H1 (cell line): ENCODE results near the gene RPA3. TPM values are rescaled to one million over a fixed set of nuclear protein-coding genes. Genes with fewer than 3 reads are reported as not detected.

Source experiments
- CTCF ChIA-PET: fragments of 300-600 bp; sonication (Branson Sonifier 250); formaldehyde crosslinking; loops from one replicate; lab custom pipeline; 2021; ENCODE audit not compliant: partially characterized antibody; lab: Charles Lee
- POLR2A ChIA-PET: fragments of 300-600 bp; sonication (Branson Sonifier 250); formaldehyde crosslinking; loops from one replicate; lab custom pipeline; 2021; ENCODE audit warnings: inconsistent platforms; ENCODE audit not compliant: partially characterized antibody; lab: Charles Lee
- DNase-seq, 2 experiments: peaks; one replicate each; pipeline versions ENCODE4 v3.0.0 to v3.0.0-alpha.2; 2010 to 2022; ENCODE audit warnings: low spot score in 2 of 2, low read depth in 1 of 2, mixed read lengths in 1 of 2
- FAIRE-seq: peaks from 2 replicates; lab custom pipeline; 2011; peaks lifted over from hg19 to GRCh38; lab: Jason Lieb, UNC
- H2AFZ ChIP-seq: 2 replicates; pipeline ENCODE4 v1.8.1; 2012; ENCODE audit warnings: low read length, inconsistent platforms
- H2AK5ac ChIP-seq: 2 replicates; pipeline ENCODE4 v1.6.1; 2013; ENCODE audit warnings: low read depth, low read length
- H2BK120ac ChIP-seq: replicated peaks from 2 replicates; pipeline ENCODE3; 2013; ENCODE audit warnings: low read depth, low read length, inconsistent platforms
- H2BK12ac ChIP-seq: 2 replicates; pipeline ENCODE4 v1.6.1; 2013; ENCODE audit warnings: low read depth, low read length
- H2BK15ac ChIP-seq: 2 replicates; pipeline ENCODE4 v1.6.1; 2013; ENCODE audit warnings: low read length
- H2BK20ac ChIP-seq: 2 replicates; pipeline ENCODE4 v1.6.1; 2013; ENCODE audit warnings: low read length
- H2BK5ac ChIP-seq: 2 replicates; pipeline ENCODE4 v1.6.1; 2013; ENCODE audit warnings: low read depth, low read length
- H3K14ac ChIP-seq: 2 replicates; pipeline ENCODE4 v1.6.1; 2013; ENCODE audit warnings: inconsistent platforms; ENCODE audit not compliant: insufficient read length
- H3K18ac ChIP-seq: 2 replicates; pipeline ENCODE4 v1.6.1; 2013; ENCODE audit warnings: low read length; ENCODE audit errors: extremely low read depth
- H3K23ac ChIP-seq: 2 replicates; pipeline ENCODE4 v1.6.1; 2013; ENCODE audit warnings: inconsistent platforms; ENCODE audit not compliant: insufficient read length
- H3K23me2 ChIP-seq: 2 replicates; pipeline ENCODE4 v1.6.1; 2013; ENCODE audit warnings: low read depth, low read length
- H3K27ac ChIP-seq: 2 replicates; pipeline ENCODE4 v1.6.1; 2011; ENCODE audit warnings: low read depth, low read length, inconsistent platforms
- H3K27me3 ChIP-seq, 4 experiments: replicated peaks in 1 of 4; 1 replicate in 1 of 4; 2 replicates in 3 of 4; pipeline versions ENCODE4 v1.6.1 to v1.8.1; 2011 to 2013; ENCODE audit warnings: low read length in 3 of 4, mild to moderate bottlenecking in 3 of 4, inconsistent platforms in 2 of 4, mixed read lengths in 2 of 4, moderate library complexity in 1 of 4; ENCODE audit not compliant: control insufficient read depth in 3 of 4, insufficient read depth in 3 of 4; ENCODE audit errors: extremely low read depth in 1 of 4
- H3K36me3 ChIP-seq, 4 experiments: 2 replicates each; pipeline versions ENCODE4 v1.6.1 to v1.8.1; 2011 to 2013; ENCODE audit warnings: mild to moderate bottlenecking in 4 of 4, low read length in 3 of 4, moderate library complexity in 2 of 4, control low read depth in 1 of 4, inconsistent platforms in 1 of 4; ENCODE audit not compliant: insufficient read depth in 4 of 4, control insufficient read depth in 2 of 4
- H3K4ac ChIP-seq: replicated peaks from 2 replicates; pipeline ENCODE3; 2013; ENCODE audit warnings: low read length, low read depth, mixed read lengths, inconsistent platforms; ENCODE audit not compliant: insufficient read length
- H3K4me1 ChIP-seq, 4 experiments: replicated peaks in 1 of 4; 1 replicate in 1 of 4; 2 replicates in 3 of 4; pipeline versions ENCODE4 v1.6.1 to v1.8.1; 2011 to 2013; ENCODE audit warnings: low read length in 3 of 4, inconsistent platforms in 2 of 4, mixed read lengths in 1 of 4; ENCODE audit not compliant: insufficient read depth in 4 of 4, control insufficient read depth in 3 of 4
- H3K4me2 ChIP-seq, 2 experiments: 2 replicates each; pipeline versions ENCODE4 v1.6.1 to v1.8.1; 2011 to 2013; ENCODE audit warnings: low read depth in 2 of 2, low read length in 2 of 2, control low read depth in 1 of 2, inconsistent platforms in 1 of 2, mild to moderate bottlenecking in 1 of 2; ENCODE audit not compliant: insufficient read depth in 1 of 2
- H3K4me3 ChIP-seq, 4 experiments: fragments of 200-600, 300-600 bp in 1 of 4; sonication (generic), shearing (Covaris generic), sonication (Bioruptor Twin) in 1 of 4; 2 replicates each; pipeline versions ENCODE4 v1.5.1 to v1.8.1; 2011 to 2016; ENCODE audit warnings: low read length in 4 of 4, low read depth in 3 of 4, control low read depth in 2 of 4, inconsistent platforms in 2 of 4, mild to moderate bottlenecking in 2 of 4, mixed read lengths in 1 of 4, moderate library complexity in 1 of 4; ENCODE audit not compliant: insufficient read depth in 2 of 4; ENCODE audit errors: extremely low read depth in 1 of 4
- H3K56ac ChIP-seq: replicated peaks from 2 replicates; pipeline ENCODE3; 2013; ENCODE audit warnings: low read depth, mild to moderate bottlenecking, mixed read lengths, low read length, inconsistent platforms; ENCODE audit not compliant: insufficient read length
- H3K79me1 ChIP-seq: 2 replicates; pipeline ENCODE4 v1.6.1; 2013; ENCODE audit warnings: low read depth, low read length, control low read depth
- H3K79me2 ChIP-seq, 2 experiments: 2 replicates each; pipeline versions ENCODE4 v1.6.1 to v1.8.1; 2012 to 2013; ENCODE audit warnings: low read length in 2 of 2, mild to moderate bottlenecking in 2 of 2, inconsistent platforms in 1 of 2; ENCODE audit not compliant: insufficient read depth in 2 of 2, control insufficient read depth in 1 of 2
- H3K9ac ChIP-seq, 4 experiments: replicated peaks in 1 of 4; 1 replicate in 1 of 4; 2 replicates in 3 of 4; pipeline versions ENCODE4 v1.6.1 to v1.8.1; 2011 to 2013; ENCODE audit warnings: low read depth in 3 of 4, low read length in 3 of 4, control low read depth in 2 of 4, mild to moderate bottlenecking in 2 of 4, moderate library complexity in 2 of 4, inconsistent platforms in 1 of 4; ENCODE audit errors: extremely low read depth in 1 of 4
- H3K9me3 ChIP-seq, 2 experiments: 2 replicates each; pipeline versions ENCODE4 v1.6.1 to v1.8.1; 2012 to 2013; ENCODE audit warnings: mild to moderate bottlenecking in 2 of 2, moderate library complexity in 2 of 2, control low read depth in 1 of 2, inconsistent platforms in 1 of 2, low read depth in 1 of 2, low read length in 1 of 2, mixed read lengths in 1 of 2; ENCODE audit not compliant: insufficient read depth in 2 of 2
- H4K20me1 ChIP-seq, 2 experiments: replicated peaks in 1 of 2; 2 replicates each; pipeline versions ENCODE3 to v1.8.1; 2011 to 2013; ENCODE audit warnings: inconsistent platforms in 2 of 2, low read length in 2 of 2, mild to moderate bottlenecking in 1 of 2; ENCODE audit not compliant: insufficient read depth in 2 of 2, control insufficient read depth in 1 of 2
- H4K5ac ChIP-seq: 2 replicates; pipeline ENCODE4 v1.6.1; 2013; ENCODE audit warnings: low read length, low read depth, mixed read lengths, inconsistent platforms; ENCODE audit not compliant: insufficient read length
- H4K8ac ChIP-seq: 2 replicates; pipeline ENCODE4 v1.8.0; 2013; ENCODE audit warnings: mild to moderate bottlenecking, moderate library complexity, low read length, inconsistent platforms; ENCODE audit not compliant: insufficient read depth; ENCODE audit errors: extremely low read depth
- H4K91ac ChIP-seq: replicated peaks from 2 replicates; pipeline ENCODE3; 2013; ENCODE audit warnings: low read length, mixed read lengths, inconsistent platforms; ENCODE audit not compliant: insufficient read length
- BCL11A ChIP-seq, 2 experiments: IDR thresholded peaks; one replicate each; pipeline ENCODE4 v1.6.1; 2011; ENCODE audit warnings: low read depth in 2 of 2, low read length in 2 of 2, mild to moderate bottlenecking in 2 of 2
- CTBP2 ChIP-seq: IDR thresholded peaks from 2 replicates; pipeline ENCODE4 v1.7.0; 2011; ENCODE audit warnings: borderline replicate concordance, mild to moderate bottlenecking, moderate library complexity, mixed read lengths, low read length; ENCODE audit not compliant: insufficient read depth, insufficient read length
- EGR1 ChIP-seq: IDR thresholded peaks from 2 replicates; pipeline ENCODE4 v1.6.1; 2011; ENCODE audit warnings: low read depth, low read length, borderline replicate concordance
- HDAC2 ChIP-seq, 2 experiments: fragments of 300-600 bp in 1 of 2; sonication (generic) in 1 of 2; IDR thresholded peaks; 2 replicates each; pipeline ENCODE4 v1.6.1; 2011 to 2012; ENCODE audit warnings: low read depth in 2 of 2, low read length in 2 of 2, mild to moderate bottlenecking in 2 of 2, moderate library complexity in 2 of 2, borderline replicate concordance in 1 of 2, inconsistent platforms in 1 of 2
- KDM5A ChIP-seq: fragments of 200-600 bp; IDR thresholded peaks from 2 replicates; pipeline ENCODE4 v1.7.1; 2012; ENCODE audit warnings: mild to moderate bottlenecking, low read length, inconsistent platforms, mixed read lengths
- POLR2A ChIP-seq, 2 experiments: IDR thresholded peaks; 1 replicate in 1 of 2; 2 replicates in 1 of 2; pipeline ENCODE4 v1.6.1; 2011; ENCODE audit warnings: low read depth in 2 of 2, low read length in 2 of 2, mild to moderate bottlenecking in 2 of 2; ENCODE audit errors: control extremely low read depth in 1 of 2
- RNF2 ChIP-seq: fragments of 200-900, 300-1000 bp; sonication (generic); IDR thresholded peaks from 2 replicates; pipeline ENCODE4 v1.7.1; 2016; ENCODE audit warnings: borderline replicate concordance, low read depth, mild to moderate bottlenecking, antibody characterized with exemption, low read length; ENCODE audit not compliant: poor library complexity, severe bottlenecking; ENCODE audit errors: missing control alignments
- RXRA ChIP-seq: IDR thresholded peaks from 2 replicates; pipeline ENCODE4 v1.6.1; 2011; ENCODE audit warnings: low read depth, mild to moderate bottlenecking, low read length, moderate library complexity; ENCODE audit not compliant: insufficient read depth
- SP2 ChIP-seq: IDR thresholded peaks from 2 replicates; pipeline ENCODE4 v1.6.1; 2012; ENCODE audit warnings: mild to moderate bottlenecking, low read length, inconsistent platforms
- SUZ12 ChIP-seq: fragments of 200-600 bp; sonication (generic); IDR thresholded peaks from 2 replicates; pipeline ENCODE4 v1.6.1; 2012; ENCODE audit warnings: mild to moderate bottlenecking, inconsistent platforms, low read length, moderate library complexity, mixed read lengths
- TAF7 ChIP-seq: optimal IDR thresholded peaks from 2 replicates; pipeline ENCODE3; 2011; ENCODE audit warnings: low read depth, mild to moderate bottlenecking, inconsistent platforms, low read length, moderate library complexity, borderline replicate concordance
- WGBS, 2 experiments: shearing (Covaris generic) in 1 of 2; methylation state at CpG; one replicate each; pipeline versions ENCODE4 v1.1.6 to v1.1.7; 2013 to 2015; ENCODE audit warnings: low lambda C conversion rate in 2 of 2, mixed read lengths in 2 of 2, inconsistent platforms in 1 of 2, low coverage in 1 of 2, missing lambda C conversion rate in 1 of 2; ENCODE audit not compliant: insufficient replicate concordance in 2 of 2, insufficient coverage in 1 of 2, insufficient read length in 1 of 2; ENCODE audit errors: extremely low coverage in 1 of 2, missing lambda C conversion rate in 1 of 2; 5-methylcytosine and 5-hydroxymethylcytosine counted together
- polyA plus RNA-seq, 7 experiments: library from polyadenylated mRNA; depleted of rRNA in 3 of 7; stranded (reverse) in 5 of 7; unstranded in 2 of 7; fragments of >200 nt in 5 of 7; fragments of 200-250 nt in 2 of 7; gene quantifications; 1 replicate in 5 of 7; 2 replicates in 1 of 7; 4 replicates in 1 of 7; pipeline versions ENCODE4 v1.2.1 to v1.2.3, GENCODE V29; 2011 to 2013; ENCODE audit warnings: missing spikeins in 2 of 7, mixed read lengths in 2 of 7
- total RNA-seq: library from RNA; stranded (reverse); fragmentation: NEBNext Ultra II Directional; extraction: Animal tissue kit (Norgen Biotek cat#: 25700); gene quantifications from 2 replicates; pipeline ENCODE4 v1.2.1, GENCODE V29; 2021

The RPA3 gene
- total and polyA plus RNA-seq, 2 of the 8 experiments (the other 6 are each of a cell fraction or from before 2014, with no cell fraction given): 60.2 to 105 TPM

GRCh38 chr7:7628476-7628875, 89.9 kb downstream of the RPA3 start:
- no peak overlapping the region for H2BK12ac ChIP-seq
- H4K8ac ChIP-seq: no peak overlapping the region
- no peaks in the 10 kb centered on the region for H3K27me3 ChIP-seq
- no peak overlapping the region for H3K4me3 ChIP-seq
- H4K20me1 ChIP-seq: no peaks in the 10 kb centered on the region
- H4K5ac ChIP-seq: no peak overlapping the region
- H2BK120ac ChIP-seq: no peak overlapping the region
- no peaks in the 10 kb centered on the region for H3K4me1 ChIP-seq
- H2BK5ac ChIP-seq: no peak overlapping the region
- DNase-seq (no peak), FAIRE-seq (no peak)
- TF ChIP-seq CTBP2 (no peak), BCL11A (IDR thresholded peaks at IDR 0.05; ENCODE audit: low read depth in 2 of 2, low read length in 2 of 2) (no peak), RNF2 (no peak), SUZ12 (no peak), RXRA (no peak), KDM5A (no peak), SP2 (no peak), TAF7 (no peak), POLR2A (IDR thresholded peaks at IDR 0.05; ENCODE audit: control extremely low read depth in 1 of 2, low read depth in 2 of 2, low read length in 2 of 2) (no peak), EGR1 (no peak), HDAC2 (IDR thresholded peaks at IDR 0.05; ENCODE audit: borderline replicate concordance in 1 of 2, low read depth in 2 of 2, low read length in 2 of 2) (no peak)
- H2BK20ac ChIP-seq: no peak overlapping the region
- no peak overlapping the region for H3K27ac ChIP-seq
- no peak overlapping the region for H4K91ac ChIP-seq
- no peak overlapping the region for H3K4ac ChIP-seq
- ChIA-PET POLR2A (no interaction called here), CTCF (no interaction called here)
- H3K79me2 ChIP-seq: no peaks in the 10 kb centered on the region
- H2AK5ac ChIP-seq: no peak overlapping the region
- H2AFZ ChIP-seq: no peak overlapping the region
- H3K9me3 ChIP-seq: peaks cover 5 to 8% of the 10 kb centered on the region in 2 experiments; a peak in 2 of 4 replicates
- H3K56ac ChIP-seq: no peak overlapping the region
- WGBS, 2 experiments: 88% methylated on average over 1 of the region's 1 CpG; no CpG with 5 or more reads in 1 of the 2 experiments
- H3K9ac ChIP-seq: no peak overlapping the region
- no peak overlapping the region for H2BK15ac ChIP-seq
- no peaks in the 10 kb centered on the region for H3K23me2 ChIP-seq
- H3K36me3 ChIP-seq: no peaks in the 10 kb centered on the region
- no peak overlapping the region for H3K4me2 ChIP-seq
- H3K18ac ChIP-seq: no peak overlapping the region
- no peak overlapping the region for H3K14ac ChIP-seq
- H3K79me1 ChIP-seq: no peaks in the 10 kb centered on the region
- no peak overlapping the region for H3K23ac ChIP-seq
